HG03066 (cell line): ENCODE data around the gene C1orf116.

Experiments
- ATAC-seq: cut with Tn5 transposase; IDR thresholded peaks from one replicate; pipeline ENCODE4 v1.9.1; 2021; ENCODE audit warnings: low read depth; ENCODE audit not compliant: unreplicated experiment

The C1orf116 gene

DNA sequence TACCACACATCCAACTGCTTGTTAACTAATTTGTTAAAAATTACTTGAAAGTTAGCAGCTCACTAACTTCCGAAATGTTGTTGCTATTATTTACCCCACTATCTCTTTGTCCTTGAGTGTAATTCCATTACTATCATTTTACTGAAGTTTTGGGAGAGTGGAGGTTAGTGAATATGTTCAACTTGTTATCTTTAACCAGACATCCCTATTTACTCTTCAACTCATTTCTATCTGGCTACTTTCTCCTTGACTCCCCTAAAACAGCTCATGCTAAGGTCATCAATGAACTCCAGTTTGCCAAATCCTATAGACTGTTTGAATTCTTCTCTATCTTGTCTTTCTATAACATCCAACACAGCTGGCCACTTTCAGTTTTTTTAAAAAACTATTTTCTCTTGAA, 4.3 kb upstream of the C1orf116 start:
- ATAC-seq, result no peak

DNA sequence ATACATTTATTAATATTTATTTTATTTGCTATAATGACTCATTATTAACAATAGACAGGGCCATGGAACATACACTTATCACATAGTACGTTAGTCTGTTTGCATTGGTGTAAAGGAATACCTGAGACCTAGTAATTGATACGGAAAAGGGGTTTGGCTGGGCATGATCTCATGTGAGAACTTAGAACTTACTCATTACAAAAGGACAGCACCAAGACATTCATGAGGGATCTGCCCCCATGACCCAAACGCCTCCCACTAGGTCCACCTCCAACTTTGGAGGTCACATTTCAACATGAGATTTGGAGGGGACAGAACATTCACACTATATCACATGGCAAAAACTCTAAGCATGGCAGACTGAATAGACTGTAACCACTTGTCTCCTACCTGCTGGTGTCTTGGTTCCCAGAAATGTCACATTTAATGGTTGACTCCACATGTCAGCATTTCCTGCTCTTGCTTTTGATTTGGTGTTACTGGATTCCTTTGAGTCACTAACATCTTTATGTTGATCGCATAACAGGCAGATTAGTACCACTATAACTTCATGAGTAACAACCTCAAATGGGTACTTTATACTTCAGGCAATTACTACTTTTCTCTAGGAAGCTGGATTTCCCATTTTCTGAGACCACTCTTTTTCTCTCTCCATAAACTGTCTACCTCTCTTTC, 3.5 kb upstream of the C1orf116 start:
- no peak for ATAC-seq

GRCh38 chr1:207034998-207035397, 2.4 kb upstream of the C1orf116 start:
- ATAC-seq, result no peak

- no peak for ATAC-seq
Measured at GRCh38 chr1:207034208-207034607, 1.7 kb upstream of the C1orf116 start.

DNA sequence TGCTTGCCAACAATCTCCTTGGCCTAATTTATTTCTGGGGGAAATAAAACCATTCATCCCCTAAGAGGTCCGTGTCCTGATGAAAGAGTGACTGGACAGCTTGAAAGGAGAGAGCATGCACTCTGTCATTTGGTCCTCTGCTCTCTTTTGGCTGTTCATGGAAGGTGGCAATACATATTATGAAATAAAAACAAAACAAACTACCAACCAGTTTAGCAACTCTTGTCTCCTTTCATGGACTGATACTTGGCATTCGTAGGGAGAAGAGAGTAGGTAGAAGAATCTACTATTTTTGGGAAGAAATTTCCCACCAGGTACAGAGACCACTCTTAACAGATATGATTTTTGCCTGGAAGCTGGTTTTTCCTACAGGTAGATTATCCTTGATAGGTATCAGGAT, 746 bp upstream of the C1orf116 start:
- ATAC-seq, result no peak

GRCh38 chr1:207031632-207032264, 808 bp downstream of the C1orf116 start:
- no peak for ATAC-seq

GRCh38 chr1:207031016-207031415, 1.5 kb downstream of the C1orf116 start:
- no peak for ATAC-seq

GRCh38 chr1:207030522-207031009, 2.0 kb downstream of the C1orf116 start:
- no peak for ATAC-seq

GRCh38 chr1:207029701-207030521, 2.6 kb downstream of the C1orf116 start:
- ATAC-seq, result no peak

DNA sequence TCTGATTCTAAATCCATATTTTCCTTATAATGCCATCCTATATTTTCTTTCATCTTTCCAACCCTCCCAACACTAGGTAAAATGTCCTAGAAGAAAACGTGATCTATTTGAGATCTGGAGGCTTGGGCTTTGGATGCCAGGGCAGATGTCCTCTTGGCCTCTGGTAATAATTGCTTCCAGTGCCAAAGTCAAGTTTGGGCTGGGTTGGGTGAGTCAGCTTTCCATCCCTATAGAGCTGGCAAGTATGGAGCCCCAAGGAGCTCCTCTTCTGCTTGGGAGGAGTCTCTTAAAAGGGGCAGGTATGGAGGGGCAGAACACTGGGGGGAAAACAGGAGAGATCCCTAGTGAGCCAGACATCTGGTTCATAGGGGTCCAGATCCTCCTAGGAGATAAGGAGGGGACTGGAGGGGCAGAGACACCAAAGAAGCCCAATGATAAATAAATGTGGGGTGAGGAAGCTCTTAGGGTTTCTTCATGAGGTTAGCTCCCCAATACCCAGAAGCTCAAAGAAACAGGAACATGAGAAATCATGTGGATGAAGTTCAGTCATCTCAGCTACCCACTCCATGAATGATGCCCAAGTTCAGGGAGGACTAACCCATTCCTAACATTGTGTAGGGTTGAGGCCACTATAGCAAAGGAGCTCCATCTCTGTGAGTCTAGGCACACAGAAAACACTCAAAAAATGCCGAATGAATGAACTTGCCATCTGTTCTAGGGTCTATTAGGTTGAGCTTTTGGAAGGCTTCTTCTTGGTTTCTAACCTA, 3.5 kb downstream of the C1orf116 start:
- no peak for ATAC-seq

- ATAC-seq, result no peak
Measured at GRCh38 chr1:207027921-207028320, 4.6 kb downstream of the C1orf116 start.

GRCh38 chr1:207027206-207027777, 5.3 kb downstream of the C1orf116 start:
- no peak for ATAC-seq

DNA sequence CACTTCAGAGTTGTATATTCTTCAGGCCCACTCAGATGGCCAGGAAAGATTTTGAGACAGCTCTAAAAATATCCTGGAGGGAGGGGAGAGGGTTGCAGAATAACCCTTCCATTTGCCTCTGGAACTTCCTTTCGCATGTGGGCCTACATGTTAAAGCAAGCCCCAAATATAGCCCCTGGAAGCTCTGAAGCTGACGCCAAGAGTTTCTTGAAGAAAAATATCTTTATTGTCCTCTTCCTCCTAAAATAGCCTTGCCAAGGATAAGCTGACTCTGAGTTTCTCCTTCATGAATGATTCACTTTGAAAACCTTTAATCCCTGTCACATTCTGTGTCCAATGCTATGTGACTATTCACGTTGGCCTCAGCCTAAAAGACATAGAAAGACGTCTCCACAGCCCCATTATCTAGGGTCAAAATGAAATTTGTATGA, 6.4 kb downstream of the C1orf116 start:
- ATAC-seq, result no peak

GRCh38 chr1:207025146-207025880, 7.2 kb downstream of the C1orf116 start:
- ATAC-seq, result no peak

- ATAC-seq, result no peak
Measured at GRCh38 chr1:207024202-207025145, 8.1 kb downstream of the C1orf116 start.

DNA sequence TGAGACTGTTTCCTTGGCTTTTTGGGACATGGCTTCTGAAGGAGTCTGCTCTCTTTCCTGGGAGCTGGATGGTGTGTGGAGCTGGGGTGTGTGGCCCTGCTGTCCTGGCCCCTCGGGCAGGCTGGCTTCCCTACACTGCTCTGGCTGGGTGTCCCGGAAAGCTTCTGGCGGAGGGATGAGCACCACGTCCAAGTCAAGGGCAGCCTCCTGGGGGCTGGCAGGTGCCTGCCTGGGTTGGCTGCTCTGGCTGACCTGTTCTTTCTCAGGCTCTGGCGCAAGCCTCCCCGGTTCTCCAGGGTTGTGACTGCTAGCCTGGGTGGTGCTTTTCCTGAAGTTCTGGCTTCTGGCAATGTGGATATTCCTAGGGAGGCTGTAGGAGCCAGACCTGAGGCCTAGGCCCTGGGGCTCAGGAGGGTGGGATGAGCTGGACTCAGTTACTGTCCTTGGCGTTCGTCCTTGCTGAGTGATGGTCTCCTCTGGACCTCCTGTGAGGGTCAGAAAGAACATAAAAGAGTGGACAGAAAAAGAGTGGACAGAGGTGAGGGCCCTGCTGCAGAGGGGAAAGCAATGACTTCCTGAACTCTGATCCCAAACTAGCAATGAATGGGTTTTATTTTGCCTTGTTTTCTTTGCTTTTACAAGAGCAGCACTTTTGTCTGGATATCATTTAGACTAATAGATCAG, 9.4 kb downstream of the C1orf116 start:
- ATAC-seq, result no peak

GRCh38 chr1:207021876-207022596, 10.5 kb downstream of the C1orf116 start:
- ATAC-seq, result no peak
